GM23338 (cell line): ENCODE measurements around the gene POGZ. TPM values are rescaled to one million over a fixed set of nuclear protein-coding genes. Genes with fewer than 3 reads are reported as not detected.
"Not testable (repeated sequence)": the region's sequence is repeated elsewhere in the genome, so short reads cannot be mapped to it uniquely, and the experiment has no call there.

Source experiments
- ATAC-seq: fragments of 200-7000 bp; cut with Tn5 transposase; 3 replicates; pipeline ENCODE4 v1.9.1; 2020
- DNase-seq: peaks from one replicate; pipeline ENCODE4 v3.0.0-alpha.2; 2015; ENCODE audit warnings: low spot score
- H2AFZ ChIP-seq: fragments of 200-600 bp; sonication (generic); 2 replicates; pipeline ENCODE4 v1.8.0; 2016; ENCODE audit warnings: antibody characterized with exemption, mild to moderate bottlenecking, moderate library complexity
- H3F3A ChIP-seq: fragments of 200-600 bp; sonication (generic); replicated peaks from 2 replicates; pipeline ENCODE4 v1.8.0; 2017; ENCODE audit warnings: antibody characterized with exemption, mixed run types, low read depth
- H3K27ac ChIP-seq: fragments of 200-600 bp; sonication (generic); 2 replicates; pipeline ENCODE4 v1.6.1; 2016; ENCODE audit warnings: low read depth
- H3K27me3 ChIP-seq: fragments of 200-600 bp; sonication (generic); 2 replicates; pipeline ENCODE4 v1.8.0; 2016; ENCODE audit warnings: mild to moderate bottlenecking, mixed run types, moderate library complexity; ENCODE audit not compliant: insufficient read depth
- H3K36me3 ChIP-seq: fragments of 200-600 bp; sonication (generic); 2 replicates; pipeline ENCODE4 v1.8.0; 2016; ENCODE audit warnings: mild to moderate bottlenecking; ENCODE audit not compliant: insufficient read depth
- H3K4me1 ChIP-seq: fragments of 200-600 bp; sonication (generic); 2 replicates; pipeline ENCODE4 v1.8.0; 2016; ENCODE audit warnings: mild to moderate bottlenecking, moderate library complexity; ENCODE audit not compliant: insufficient read depth
- H3K4me2 ChIP-seq: fragments of 200-600 bp; sonication (generic); 2 replicates; pipeline ENCODE4 v1.7.1; 2017; ENCODE audit warnings: mixed run types
- H3K4me3 ChIP-seq: fragments of 200-600 bp; sonication (generic); 2 replicates; pipeline ENCODE4 v1.6.1; 2016; ENCODE audit warnings: mixed run types
- H3K79me2 ChIP-seq: fragments of 200-600 bp; sonication (generic); replicated peaks from 2 replicates; pipeline ENCODE4 v1.8.0; 2017; ENCODE audit warnings: mild to moderate bottlenecking; ENCODE audit not compliant: insufficient read depth
- H3K9me2 ChIP-seq: fragments of 200-600 bp; sonication (generic); 2 replicates; pipeline ENCODE4 v1.8.0; 2017; ENCODE audit not compliant: insufficient read depth
- H4K20me1 ChIP-seq: fragments of 200-600 bp; sonication (generic); replicated peaks from 2 replicates; pipeline ENCODE4 v1.8.0; 2017; ENCODE audit warnings: mild to moderate bottlenecking; ENCODE audit not compliant: insufficient read depth
- H3K27ac Mint-ChIP-seq: 2 replicates; pipeline ENCODE4 v1.8.0; 2020; ENCODE audit warnings: inconsistent platforms, mild to moderate bottlenecking, moderate library complexity, mixed read lengths
- H3K27me3 Mint-ChIP-seq: 3 replicates; pipeline ENCODE4 v1.8.0; 2022; ENCODE audit warnings: low read depth, mild to moderate bottlenecking, moderate library complexity, mixed read lengths, inconsistent platforms; ENCODE audit not compliant: insufficient read depth, poor library complexity
- H3K36me3 Mint-ChIP-seq: 3 replicates; pipeline ENCODE4 v1.8.0; 2021; ENCODE audit warnings: low read depth, mild to moderate bottlenecking, inconsistent platforms, moderate library complexity, mixed read lengths
- H3K4me1 Mint-ChIP-seq: 3 replicates; pipeline ENCODE4 v1.8.0; 2020; ENCODE audit warnings: mild to moderate bottlenecking, inconsistent platforms, mixed read lengths
- H3K4me3 Mint-ChIP-seq: 3 replicates; pipeline ENCODE4 v1.8.0; 2021; ENCODE audit warnings: moderate library complexity, mild to moderate bottlenecking, inconsistent platforms, mixed read lengths
- H3K9me3 Mint-ChIP-seq: 3 replicates; pipeline ENCODE4 v1.8.0; 2020; ENCODE audit warnings: moderate library complexity, mild to moderate bottlenecking, inconsistent platforms, mixed read lengths
- CREB1 ChIP-seq: fragments of 250-450 bp; sonication (Bioruptor Pico); IDR thresholded peaks from 2 replicates; pipeline ENCODE4 v1.5.0; 2020; ENCODE audit warnings: low read depth, mild to moderate bottlenecking, moderate library complexity
- CTCF ChIP-seq, 2 experiments: fragments of 200-600 bp in 1 of 2; sonication (generic) in 1 of 2; conservative IDR thresholded peaks; 2 replicates each; pipeline versions ENCODE4 v1.5.1 to v1.6.1; 2016 to 2017; ENCODE audit warnings: antibody characterized with exemption in 2 of 2, low read depth in 2 of 2, mild to moderate bottlenecking in 2 of 2, moderate library complexity in 1 of 2
- ETS1 ChIP-seq: IDR thresholded peaks from 2 replicates; pipeline ENCODE4 v1.6.1; 2016; ENCODE audit warnings: antibody characterized with exemption
- POLR2AphosphoS5 ChIP-seq: IDR thresholded peaks from 2 replicates; pipeline ENCODE4 v1.6.1; 2016; ENCODE audit warnings: antibody characterized with exemption, low read depth
- REST ChIP-seq: IDR thresholded peaks from one replicate; pipeline ENCODE4 v1.6.1; 2018; ENCODE audit warnings: antibody characterized with exemption; ENCODE audit not compliant: unreplicated experiment
- polyA plus RNA-seq: library from polyadenylated mRNA; unstranded; fragments of >200 nt; fragmentation: Nextera tagmentation; extraction: Ambion mirVana; gene quantifications from 2 replicates; pipeline ENCODE4 v1.2.1, GENCODE V29; 2016
- total RNA-seq: library from RNA; depleted of rRNA; stranded (reverse); fragments of >200 nt; shearing (Covaris generic); gene quantifications from 2 replicates; pipeline ENCODE4 v1.2.3, GENCODE V29; 2014

The POGZ gene
- total and polyA plus RNA-seq, 2 experiments from 2014 or later = 47.0 to 72.5 TPM

- H3K4me3 ChIP-seq = peak within 1 kb of the TSS; percentile 71
- TF ChIP-seq ETS1 (peak; percentile 93), CTCF (conservative IDR thresholded peaks at IDR 0.05; ENCODE audit: low read depth in 2 of 2) (peak in 1 of 2 experiments; percentile 56; a peak in 2 of 4 replicates), REST (no peak), CREB1 (CRISPR knock-in tag) (peak; percentile 86), POLR2AphosphoS5 (peak; percentile 98)
- peaks cover 5% of the 10 kb centered on the region for H3K4me1 ChIP-seq
- peaks cover 35% of the 10 kb centered on the region for H3K36me3 Mint-ChIP-seq
- H3K79me2 ChIP-seq = peaks cover 20% of the 10 kb centered on the region
- H3K27ac ChIP-seq = peak within 1 kb of the TSS; percentile 77
- DNase-seq (peak; percentile 94), ATAC-seq (peak; percentile 91)
- peaks cover 25% of the 10 kb centered on the region for H3K36me3 ChIP-seq
- H3K27ac Mint-ChIP-seq = peak within 1 kb of the TSS; percentile 97
- H3K4me3 Mint-ChIP-seq = peak within 1 kb of the TSS; percentile 93
- peak within 1 kb of the TSS; percentile 94 for H3K4me2 ChIP-seq
- H3K9me3 Mint-ChIP-seq = no peaks in the 10 kb centered on the region
- peaks cover 5% of the 10 kb centered on the region for H3K4me1 Mint-ChIP-seq
- peaks cover 16% of the 10 kb centered on the region for H3K27me3 Mint-ChIP-seq
- H3K9me2 ChIP-seq = no peaks in the 10 kb centered on the region
- no peak within 1 kb of the TSS for H2AFZ ChIP-seq
- H4K20me1 ChIP-seq = peaks cover 34% of the 10 kb centered on the region
- peaks cover 35% of the 10 kb centered on the region for H3F3A ChIP-seq
- H3K27me3 ChIP-seq = no peaks in the 10 kb centered on the region
These were observed 59.7 kb downstream of the POGZ start, which contains the start of gene PSMB4 for GRCh38 chr1:151399324-151400171. PSMB4 (plus strand) TSS chr1:151399573; CDS start chr1:151399588, 15 bp downstream.

GRCh38 chr1:151396265-151396664 lies 63.0 kb downstream of the POGZ start:
- not testable (repeated sequence) for H3K27me3 ChIP-seq, H3K36me3 ChIP-seq, H3K4me3 Mint-ChIP-seq, H3K4me1 Mint-ChIP-seq, H3K27ac Mint-ChIP-seq, H3K4me1 ChIP-seq, H3K9me2 ChIP-seq, H3K4me2 ChIP-seq, H2AFZ ChIP-seq, H3K27ac ChIP-seq, H3K4me3 ChIP-seq, H3K9me3 Mint-ChIP-seq, DNase-seq, ATAC-seq
- peaks cover 11% of the 10 kb centered on the region; the same call in 1 of the 2 replicates for H4K20me1 ChIP-seq
- peaks cover 13% of the 10 kb centered on the region for H3K27me3 Mint-ChIP-seq
- peaks cover 17% of the 10 kb centered on the region for H3K79me2 ChIP-seq
- peaks cover 14% of the 10 kb centered on the region for H3F3A ChIP-seq
- peaks cover 15% of the 10 kb centered on the region for H3K36me3 Mint-ChIP-seq
